Stimulated activated CD8-positive, alpha-beta memory T cell treated with anti-CD3 and anti-CD28 coated beads, Interleukin-4, amount 100 ng/mL, for 48 hours (primary cell): ENCODE data around the gene TUBB4A.

Experiments
- DNase-seq: peaks from one replicate; pipeline ENCODE4 v3.0.0-alpha.2; 2020

TUBB4A gene

GRCh38 chr19:6491802-6492592, 10.1 kb downstream of the TUBB4A start:
- no peak for DNase-seq

- no peak for DNase-seq
Measured at GRCh38 chr19:6490134-6490533, 12.0 kb downstream of the TUBB4A start.

GRCh38 chr19:6489278-6490061, 12.6 kb downstream of the TUBB4A start:
- no peak for DNase-seq

DNA sequence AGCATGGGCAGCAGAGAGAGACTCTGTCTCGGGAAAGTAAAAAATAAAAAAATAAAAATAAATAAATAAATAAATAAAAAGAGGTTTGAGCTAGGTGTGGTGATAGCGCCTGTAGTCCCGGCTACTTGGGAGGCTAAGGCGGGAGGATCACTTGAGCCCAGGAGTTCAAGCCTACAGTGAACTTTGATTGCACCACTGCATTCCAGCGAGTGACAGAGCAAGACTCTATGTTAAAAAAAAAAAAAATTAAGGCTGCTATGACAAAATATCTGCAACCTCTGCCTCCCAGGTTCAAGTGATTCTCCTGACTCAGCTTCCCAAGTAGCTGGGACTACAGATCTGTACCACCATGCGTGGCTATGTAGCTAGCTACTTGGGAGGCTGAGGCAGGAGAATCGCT, 17.3 kb downstream of the TUBB4A start:
- no peak for DNase-seq

- no peak for DNase-seq
Measured at GRCh38 chr19:6484230-6484629, 17.9 kb downstream of the TUBB4A start.

- no peak for DNase-seq
Measured at GRCh38 chr19:6483235-6483634, 18.9 kb downstream of the TUBB4A start.

DNA sequence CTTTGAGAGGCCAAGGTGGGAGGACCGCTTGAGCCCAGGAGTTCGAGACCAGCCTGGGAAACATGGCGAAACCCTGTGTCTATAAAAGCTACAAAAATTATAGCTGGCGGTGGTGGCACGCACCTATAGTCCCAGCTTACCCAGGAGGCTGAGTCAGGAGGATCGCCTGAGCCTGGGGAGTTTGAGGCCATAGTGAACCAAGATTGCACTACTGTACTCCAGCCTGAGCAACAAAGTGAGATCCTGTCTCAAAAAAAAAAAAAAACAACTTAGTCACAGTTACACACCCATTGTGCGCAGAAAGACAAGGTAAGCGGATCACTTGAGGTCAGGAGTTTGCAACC, 19.8 kb downstream of the TUBB4A start:
- no peak for DNase-seq

DNA sequence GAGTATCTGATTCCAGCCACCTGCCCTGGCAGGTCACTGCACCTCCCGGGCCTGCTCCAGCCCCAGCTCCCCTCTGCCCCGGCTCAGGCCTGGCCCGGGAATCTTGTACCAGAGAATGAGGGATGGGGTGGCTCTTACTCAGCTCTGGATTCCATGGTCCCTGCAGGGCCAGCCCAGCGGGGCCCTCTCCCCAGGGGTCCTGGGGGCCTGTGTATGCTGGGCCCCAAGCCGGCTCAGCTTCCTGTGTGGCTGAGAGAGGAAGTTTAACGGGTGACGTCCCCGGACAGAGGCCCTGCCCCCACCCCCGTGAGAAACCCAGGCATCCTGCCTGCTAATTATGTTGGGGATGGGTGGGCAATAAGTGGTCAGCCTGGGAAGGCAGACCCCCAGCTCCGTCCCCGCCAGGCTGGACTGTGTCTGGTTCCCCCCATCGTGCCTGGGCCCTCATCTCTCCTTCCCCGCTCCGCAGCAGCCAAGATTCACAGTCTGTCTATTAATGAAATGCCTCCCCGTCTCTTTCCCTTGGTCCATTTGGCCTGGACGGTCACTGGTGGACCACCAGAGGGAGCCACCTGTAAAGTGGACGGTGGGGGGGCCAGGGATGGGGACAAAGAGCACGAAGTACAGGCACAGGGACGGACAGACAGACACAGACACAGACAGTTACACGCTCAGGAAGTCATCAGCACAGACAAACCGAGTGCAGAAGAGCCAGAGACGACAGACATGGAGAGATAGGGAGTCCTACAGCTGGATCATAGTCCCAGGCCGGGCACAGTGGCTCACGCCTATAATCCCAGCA, 20.4 kb downstream of the TUBB4A start, which contains the start of gene DENND1C:
DENND1C (minus strand) TSS at position 247 of the 802 bp plus-strand sequence; CDS start at position 155, 92 bp downstream.
- peak; percentile 82 for DNase-seq

DNA sequence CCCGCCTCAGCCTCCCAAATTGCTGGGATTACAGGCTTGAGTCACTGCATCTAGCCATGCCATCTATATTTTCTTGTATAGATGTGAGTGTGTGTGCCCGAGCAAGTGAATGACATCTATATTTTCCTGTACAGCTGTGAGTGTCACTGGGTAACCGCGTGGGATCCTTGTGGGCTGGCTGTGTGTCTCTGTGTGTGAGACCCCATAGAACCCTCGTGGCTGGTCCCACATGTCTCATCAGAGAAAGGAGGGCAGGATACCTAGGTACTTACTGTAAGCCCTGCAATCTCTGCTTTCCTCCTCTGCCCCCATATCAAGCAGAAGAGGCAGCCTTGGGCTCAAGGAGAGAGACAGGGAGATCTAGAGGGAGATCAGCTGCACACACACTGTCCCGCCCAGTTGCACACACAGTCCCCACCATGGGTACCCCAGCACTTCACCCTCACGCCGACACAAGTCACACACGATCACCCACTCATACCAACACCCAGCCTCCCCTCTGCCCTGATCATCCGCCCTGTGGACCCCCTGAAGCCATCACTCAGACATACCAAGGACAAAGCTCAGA, 21.2 kb downstream of the TUBB4A start:
- DNase-seq = peak; percentile 50

DNA sequence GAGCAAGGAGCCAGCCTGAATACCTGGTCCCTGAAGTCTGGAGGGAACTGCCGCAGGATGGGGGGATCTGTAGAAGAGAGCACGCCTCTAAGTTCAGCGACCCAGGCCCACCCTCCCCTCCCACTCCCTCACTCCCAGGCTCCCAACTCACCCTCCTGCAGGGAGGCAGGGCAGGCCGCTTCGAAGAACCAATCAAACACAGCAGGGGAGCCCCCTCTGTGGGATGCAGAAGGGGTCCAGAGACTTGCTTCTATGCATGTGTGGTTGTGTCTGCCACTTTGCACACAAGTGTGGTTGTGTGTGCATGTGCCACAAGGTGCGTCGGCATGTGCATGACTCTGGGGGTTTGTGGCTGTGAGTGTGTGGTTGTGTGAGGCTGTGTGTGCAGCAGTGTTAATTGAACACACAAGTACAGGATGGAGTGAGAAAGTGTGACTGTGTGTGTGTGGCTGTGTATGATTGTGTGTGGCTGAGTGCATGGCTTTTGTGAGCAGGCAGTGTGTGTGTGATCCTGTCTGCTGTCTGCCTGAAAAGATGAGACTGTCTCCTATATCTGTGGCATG, 22.2 kb downstream of the TUBB4A start:
- no peak for DNase-seq

DNA sequence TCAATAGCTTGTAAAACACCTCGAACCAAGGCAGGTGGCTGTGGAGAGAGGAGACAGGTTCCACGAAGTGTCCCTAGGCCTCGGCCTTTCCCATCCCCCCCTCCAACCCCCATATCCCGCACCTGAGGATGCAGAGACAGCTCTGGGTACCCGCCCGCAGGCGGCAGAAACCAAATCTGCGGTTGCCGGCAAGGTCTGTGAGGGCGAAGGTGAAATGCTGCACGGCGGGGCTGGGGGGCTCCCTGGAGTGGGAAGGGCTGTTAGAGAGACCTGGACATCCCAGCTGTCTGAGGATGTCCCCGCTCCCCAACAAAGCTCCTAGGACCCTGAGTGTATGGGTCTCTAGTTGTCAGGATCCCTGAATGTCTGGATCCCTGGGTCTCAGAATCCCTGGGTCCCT, 23.3 kb downstream of the TUBB4A start:
- no peak for DNase-seq

DNA sequence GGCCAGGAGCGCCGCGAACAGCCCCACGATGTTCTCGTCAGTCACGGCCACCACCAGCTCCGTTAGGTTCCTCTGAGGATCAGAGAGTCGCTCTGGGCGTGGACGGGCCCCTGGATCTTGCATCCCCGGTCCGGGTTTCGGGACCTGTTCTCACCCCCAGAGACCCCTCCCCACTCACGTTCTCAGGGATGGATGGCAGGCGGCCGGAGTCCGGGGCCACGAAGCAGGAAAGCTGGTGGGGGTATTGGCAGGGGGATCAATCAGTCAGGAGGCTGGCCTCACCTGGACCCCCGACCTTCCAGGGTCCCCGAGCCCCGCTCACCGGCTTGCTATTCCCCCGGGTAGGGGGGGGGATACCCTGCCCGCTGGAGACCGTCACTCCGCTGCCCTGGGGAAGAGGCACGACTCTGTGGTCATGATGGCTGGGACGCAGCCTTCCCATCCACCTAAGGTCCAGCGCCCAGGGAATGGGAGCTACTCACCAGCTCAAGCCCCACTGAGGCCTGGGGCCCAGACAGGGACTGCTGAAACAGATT, 25.1 kb downstream of the TUBB4A start:
- no peak for DNase-seq

GRCh38 chr19:6476155-6476895, 25.8 kb downstream of the TUBB4A start:
- peak; percentile 89 for DNase-seq

DNA sequence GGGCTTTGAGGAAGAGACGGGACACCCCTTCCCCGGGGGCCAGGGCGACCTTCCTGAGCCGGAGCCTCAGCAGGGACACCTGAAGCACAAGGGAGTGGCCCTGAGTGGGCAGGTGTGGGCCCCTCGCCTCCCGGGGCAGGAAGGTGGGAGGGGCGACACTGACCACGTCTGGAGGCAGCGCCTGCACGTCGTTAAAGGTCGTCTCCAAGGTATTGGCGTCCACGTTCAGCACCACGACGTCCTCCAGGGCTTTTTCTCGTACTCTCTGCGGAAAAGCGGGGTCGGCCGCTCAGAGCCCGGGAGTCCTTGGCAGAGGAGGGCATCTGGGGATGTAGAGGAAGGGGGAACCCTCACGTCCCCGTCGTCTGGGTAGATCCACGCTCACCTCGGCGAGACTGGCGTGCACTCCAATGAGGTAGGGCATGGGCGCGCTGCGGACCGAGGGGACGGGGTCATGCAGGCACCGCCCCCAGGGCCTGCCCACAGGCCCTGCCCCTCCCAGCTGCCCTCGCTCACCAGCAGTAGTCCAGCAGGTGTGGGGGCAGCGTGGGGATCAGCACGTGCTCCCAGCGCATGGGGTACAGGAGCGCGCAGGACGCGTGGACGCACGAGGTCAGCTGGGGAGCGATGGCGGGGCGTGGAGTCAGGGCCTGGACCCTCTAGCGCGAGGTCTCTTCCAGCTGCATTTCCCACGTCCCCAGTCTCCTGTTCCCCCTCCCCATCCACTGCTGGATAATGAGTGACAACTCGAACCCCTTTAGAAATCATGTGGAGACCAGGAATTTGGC, 26.6 kb downstream of the TUBB4A start:
- DNase-seq = no peak

- DNase-seq = no peak
Measured at GRCh38 chr19:6473647-6474046, 28.5 kb downstream of the TUBB4A start.

DNA sequence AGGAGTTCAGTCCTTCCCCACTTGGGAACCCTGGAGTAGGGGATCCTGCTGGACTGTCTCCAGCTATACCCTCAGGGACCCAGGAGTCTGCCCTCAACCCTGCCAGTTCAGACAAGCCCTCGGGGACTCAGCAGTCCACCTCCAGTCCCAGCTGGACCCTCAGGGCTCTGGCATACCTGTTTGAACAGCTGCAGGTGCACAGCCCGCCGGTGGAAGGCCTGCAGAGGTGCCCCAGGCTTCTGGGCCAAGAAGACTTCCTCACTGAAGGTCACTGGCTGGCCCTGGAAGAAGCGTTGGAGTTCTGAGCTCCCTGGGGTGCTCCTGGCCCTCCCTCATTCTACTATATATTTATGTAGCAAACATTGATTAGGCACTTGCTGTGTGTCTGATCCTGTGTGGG, 29.4 kb downstream of the TUBB4A start:
- no peak for DNase-seq

DNA sequence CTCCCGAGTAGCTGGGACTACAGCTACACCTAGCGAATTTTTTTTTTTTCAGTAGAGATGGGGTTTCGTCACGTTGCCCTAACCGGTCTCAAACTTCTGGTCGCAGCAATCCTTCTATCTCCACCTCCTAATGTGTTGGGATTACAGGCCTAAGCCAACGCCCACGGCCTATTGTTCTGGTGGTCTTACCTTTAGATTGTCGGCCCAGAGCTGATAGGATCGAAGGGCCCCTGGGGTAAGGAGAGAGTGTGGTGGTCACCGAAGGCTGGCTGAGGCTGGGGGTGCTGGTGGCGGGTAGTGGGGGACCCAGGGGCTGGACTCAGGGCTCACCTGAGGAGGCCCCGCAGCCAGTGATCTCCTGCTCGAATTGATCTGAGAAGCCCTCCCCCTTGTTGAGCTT, 31.0 kb downstream of the TUBB4A start:
- DNase-seq = no peak

- DNase-seq = no peak
Measured at GRCh38 chr19:6470173-6470572, 31.9 kb downstream of the TUBB4A start.

DNA sequence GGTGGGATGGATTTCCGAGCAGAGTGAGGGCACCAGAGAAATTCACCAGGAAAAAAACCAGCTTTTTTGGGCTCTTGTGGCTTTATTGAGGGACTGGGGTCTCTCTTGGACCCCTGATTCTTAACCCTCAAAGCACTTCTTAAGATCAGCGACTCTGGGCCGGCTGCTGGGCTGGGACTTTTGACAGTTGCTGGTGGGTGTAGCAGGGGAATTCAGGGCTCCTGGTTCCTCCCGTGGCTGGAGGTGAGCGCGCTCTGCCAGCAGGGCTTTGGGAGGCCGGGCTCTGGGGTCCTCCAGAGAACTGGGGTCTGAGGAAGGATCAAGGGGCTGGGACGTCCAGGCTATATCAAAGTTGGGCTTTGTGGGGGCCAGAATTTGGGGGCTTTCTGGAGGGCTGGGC, 34.7 kb downstream of the TUBB4A start:
- DNase-seq = no peak

DNA sequence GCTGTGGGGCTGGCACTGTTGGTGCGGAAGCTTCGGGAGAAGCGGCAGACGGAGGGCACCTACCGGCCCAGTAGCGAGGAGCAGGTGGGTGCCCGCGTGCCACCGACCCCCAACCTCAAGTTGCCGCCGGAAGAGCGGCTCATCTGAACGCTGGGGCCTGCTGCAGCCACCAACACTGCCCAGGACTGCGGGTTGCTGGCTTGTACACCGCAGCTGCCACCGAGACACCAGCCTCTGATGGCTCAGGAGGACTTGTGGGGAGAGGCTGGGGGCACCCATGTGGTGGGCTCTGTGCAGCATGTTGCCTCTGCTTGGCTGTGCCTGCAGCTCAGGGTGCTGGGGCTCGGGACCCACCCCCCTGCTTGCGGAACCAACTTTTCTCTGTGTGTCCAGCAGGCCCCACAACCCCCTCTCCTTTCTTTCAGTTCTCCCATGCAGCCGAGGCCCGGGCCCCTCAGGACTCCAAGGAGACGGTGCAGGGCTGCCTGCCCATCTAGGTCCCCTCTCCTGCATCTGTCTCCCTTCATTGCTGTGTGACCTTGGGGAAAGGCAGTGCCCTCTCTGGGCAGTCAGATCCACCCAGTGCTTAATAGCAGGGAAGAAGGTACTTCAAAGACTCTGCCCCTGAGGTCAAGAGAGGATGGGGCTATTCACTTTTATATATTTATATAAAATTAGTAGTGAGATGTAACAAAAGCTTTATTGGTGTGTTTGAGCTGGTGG, 35.4 kb downstream of the TUBB4A start:
- DNase-seq = no peak
